Keratinocyte (primary cell): ENCODE results near the gene DMD.

Experiments used
- EZH2 ChIP-seq: IDR thresholded peaks from one replicate; pipeline ENCODE4 v1.6.1; 2012; ENCODE audit warnings: inconsistent platforms, mild to moderate bottlenecking, low read length, moderate library complexity
- TF ChIP-seq, protein P1 (sequence below), 3 experiments: IDR thresholded peaks in 1 of 3; conservative IDR thresholded peaks in 1 of 3; optimal IDR thresholded peaks in 1 of 3; 2 replicates in 2 of 3; 3 replicates in 1 of 3; pipeline versions ENCODE3 to v1.5.1; 2011; ENCODE audit warnings: low read length in 3 of 3, mild to moderate bottlenecking in 3 of 3, moderate library complexity in 2 of 3, control low read depth in 1 of 3, inconsistent platforms in 1 of 3; ENCODE audit not compliant: insufficient read depth in 2 of 3; ENCODE audit errors: extremely low read depth in 1 of 3

DNA sequence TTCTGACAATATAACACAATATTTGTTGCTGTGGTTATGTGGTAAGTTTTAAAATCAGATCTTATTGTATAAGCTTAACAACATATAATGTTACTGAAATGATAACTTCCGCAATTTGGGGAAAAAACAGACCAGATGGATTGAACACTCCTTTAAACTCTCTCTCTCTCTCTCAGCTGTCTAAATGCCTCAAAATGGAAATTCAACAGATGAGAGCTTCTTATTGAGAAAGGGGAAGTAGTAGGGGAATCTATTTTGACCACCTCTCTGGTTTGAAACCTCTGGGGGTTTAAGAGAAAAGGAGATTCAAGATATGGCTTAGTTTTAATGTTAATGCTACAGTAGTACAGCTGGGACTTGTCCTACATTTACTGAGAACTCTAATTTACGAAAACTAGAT is 40.3 kb downstream of the DMD start:
- TF ChIP-seq, protein P1, sequence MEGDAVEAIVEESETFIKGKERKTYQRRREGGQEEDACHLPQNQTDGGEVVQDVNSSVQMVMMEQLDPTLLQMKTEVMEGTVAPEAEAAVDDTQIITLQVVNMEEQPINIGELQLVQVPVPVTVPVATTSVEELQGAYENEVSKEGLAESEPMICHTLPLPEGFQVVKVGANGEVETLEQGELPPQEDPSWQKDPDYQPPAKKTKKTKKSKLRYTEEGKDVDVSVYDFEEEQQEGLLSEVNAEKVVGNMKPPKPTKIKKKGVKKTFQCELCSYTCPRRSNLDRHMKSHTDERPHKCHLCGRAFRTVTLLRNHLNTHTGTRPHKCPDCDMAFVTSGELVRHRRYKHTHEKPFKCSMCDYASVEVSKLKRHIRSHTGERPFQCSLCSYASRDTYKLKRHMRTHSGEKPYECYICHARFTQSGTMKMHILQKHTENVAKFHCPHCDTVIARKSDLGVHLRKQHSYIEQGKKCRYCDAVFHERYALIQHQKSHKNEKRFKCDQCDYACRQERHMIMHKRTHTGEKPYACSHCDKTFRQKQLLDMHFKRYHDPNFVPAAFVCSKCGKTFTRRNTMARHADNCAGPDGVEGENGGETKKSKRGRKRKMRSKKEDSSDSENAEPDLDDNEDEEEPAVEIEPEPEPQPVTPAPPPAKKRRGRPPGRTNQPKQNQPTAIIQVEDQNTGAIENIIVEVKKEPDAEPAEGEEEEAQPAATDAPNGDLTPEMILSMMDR (optimal IDR thresholded peaks at IDR 0.05 in 1 of 3, IDR thresholded peaks at IDR 0.05 in 1 of 3, conservative IDR thresholded peaks at IDR 0.05 in 1 of 3; ENCODE audit: extremely low read depth in 1 of 3, insufficient read depth in 2 of 3, low read length in 3 of 3), result no peak
- no peak for TF ChIP-seq EZH2
